IMR-90 (cell line): ENCODE results near the gene ZNF385D. TPM values are rescaled to one million over a fixed set of nuclear protein-coding genes. Genes with fewer than 3 reads are reported as not detected.

Experiments
- ATAC-seq: fragments of 200-7000 bp; cut with Tn5 transposase; 2 replicates; pipeline ENCODE4 v1.9.1; 2020; ENCODE audit warnings: low read depth, mild to moderate bottlenecking, moderate library complexity
- BruUV-seq: library from RNA; stranded (reverse); fragments of 400-500 nt; replicated peaks from 2 replicates; lab custom pipeline; 2021; lab: Mats Ljungman, UMichigan
- CTCF ChIA-PET: fragments of 300-600 bp; formaldehyde crosslinking; extraction: SDS; loops from one replicate; lab custom pipeline; 2021; ENCODE audit warnings: antibody characterized with exemption; lab: Yijun Ruan, JAX
- POLR2A ChIA-PET: fragments of 300-600 bp; sonication (Branson Sonifier 250); formaldehyde crosslinking; loops from one replicate; lab custom pipeline; 2022; ENCODE audit warnings: antibody characterized with exemption; ENCODE audit not compliant: unreplicated experiment; lab: Charles Lee
- DNase-seq: peaks from one replicate; pipeline ENCODE4 v3.0.0; 2013
- H2AFZ ChIP-seq: replicated peaks from 2 replicates; pipeline ENCODE3; 2013; ENCODE audit warnings: low read length, mild to moderate bottlenecking; ENCODE audit not compliant: poor library complexity
- H2AK5ac ChIP-seq: 2 replicates; pipeline ENCODE4 v1.6.1; 2013; ENCODE audit warnings: low read depth, low read length, inconsistent platforms
- H2AK9ac ChIP-seq: replicated peaks from 2 replicates; pipeline ENCODE3; 2013; ENCODE audit warnings: mild to moderate bottlenecking, low read depth, low read length, moderate library complexity; ENCODE audit not compliant: poor library complexity
- H2BK120ac ChIP-seq: 2 replicates; pipeline ENCODE4 v1.6.1; 2013; ENCODE audit warnings: low read depth, low read length, inconsistent platforms
- H2BK15ac ChIP-seq: 3 replicates; pipeline ENCODE4 v1.6.1; 2013; ENCODE audit warnings: low read depth, low read length, inconsistent platforms
- H2BK20ac ChIP-seq: 2 replicates; pipeline ENCODE4 v1.6.1; 2013; ENCODE audit warnings: low read depth, mild to moderate bottlenecking, inconsistent platforms, low read length, moderate library complexity
- H2BK5ac ChIP-seq: 2 replicates; pipeline ENCODE4 v1.6.1; 2013; ENCODE audit warnings: mild to moderate bottlenecking, low read depth, low read length, inconsistent platforms; ENCODE audit not compliant: poor library complexity, severe bottlenecking
- H3K14ac ChIP-seq: replicated peaks from 2 replicates; pipeline ENCODE4 v1.6.1; 2013; ENCODE audit warnings: low read depth, low read length, inconsistent platforms
- H3K18ac ChIP-seq: 2 replicates; pipeline ENCODE4 v1.6.1; 2013; ENCODE audit warnings: low read depth, low read length, control low read depth
- H3K23ac ChIP-seq: 2 replicates; pipeline ENCODE4 v1.6.1; 2013; ENCODE audit warnings: low read depth, low read length, inconsistent platforms
- H3K27ac ChIP-seq: 2 replicates; pipeline ENCODE4 v1.5.1; 2013; ENCODE audit warnings: mild to moderate bottlenecking, control low read depth, low read length; ENCODE audit not compliant: insufficient read depth
- H3K27me3 ChIP-seq: 2 replicates; pipeline ENCODE4 v1.6.1; 2013; ENCODE audit warnings: low read length; ENCODE audit not compliant: control insufficient read depth, insufficient read depth
- H3K36me3 ChIP-seq: 2 replicates; pipeline ENCODE4 v1.6.1; 2013; ENCODE audit warnings: low read length, mixed read lengths; ENCODE audit not compliant: control insufficient read depth, insufficient read depth
- H3K4ac ChIP-seq: 2 replicates; pipeline ENCODE4 v1.6.1; 2013; ENCODE audit warnings: low read depth, low read length, inconsistent platforms
- H3K4me1 ChIP-seq: 2 replicates; pipeline ENCODE4 v1.6.1; 2013; ENCODE audit warnings: low read length, mixed read lengths; ENCODE audit not compliant: control insufficient read depth, insufficient read depth
- H3K4me2 ChIP-seq: 2 replicates; pipeline ENCODE4 v1.6.1; 2013; ENCODE audit warnings: low read depth, mild to moderate bottlenecking, control low read depth, low read length, moderate library complexity
- H3K4me3 ChIP-seq: 2 replicates; pipeline ENCODE4 v1.5.1; 2013; ENCODE audit warnings: low read depth, mild to moderate bottlenecking, control low read depth, low read length, moderate library complexity; ENCODE audit not compliant: insufficient read depth
- H3K56ac ChIP-seq: 2 replicates; pipeline ENCODE4 v1.6.1; 2013; ENCODE audit warnings: low read length, inconsistent platforms; ENCODE audit not compliant: insufficient read depth; ENCODE audit errors: extremely low read depth
- H3K79me1 ChIP-seq, 2 experiments: 2 replicates each; pipeline ENCODE4 v1.6.1; 2013; ENCODE audit warnings: low read length in 2 of 2, inconsistent platforms in 1 of 2, low read depth in 1 of 2
- H3K9ac ChIP-seq: 2 replicates; pipeline ENCODE4 v1.6.1; 2013; ENCODE audit warnings: low read depth, low read length, control low read depth
- H3K9me1 ChIP-seq: 2 replicates; pipeline ENCODE4 v1.6.1; 2013; ENCODE audit warnings: low read length, inconsistent platforms; ENCODE audit not compliant: insufficient read depth
- H3K9me3 ChIP-seq: 2 replicates; pipeline ENCODE4 v1.6.1; 2013; ENCODE audit warnings: low read length; ENCODE audit not compliant: control insufficient read depth, insufficient read depth
- H4K20me1 ChIP-seq: 2 replicates; pipeline ENCODE4 v1.6.1; 2013; ENCODE audit warnings: low read length, inconsistent platforms; ENCODE audit not compliant: insufficient read depth
- H4K5ac ChIP-seq: 2 replicates; pipeline ENCODE4 v1.6.1; 2013; ENCODE audit warnings: mild to moderate bottlenecking, low read depth, low read length, control low read depth
- H4K8ac ChIP-seq, 2 experiments: 2 replicates each; pipeline ENCODE4 v1.6.1; 2013; ENCODE audit warnings: low read depth in 2 of 2, low read length in 2 of 2, control low read depth in 1 of 2, inconsistent platforms in 1 of 2
- H4K91ac ChIP-seq: 2 replicates; pipeline ENCODE4 v1.6.1; 2013; ENCODE audit warnings: low read depth, low read length, inconsistent platforms; ENCODE audit not compliant: insufficient read depth
- CEBPB ChIP-seq: IDR thresholded peaks from 2 replicates; pipeline ENCODE4 v1.6.1; 2012; ENCODE audit warnings: low read depth, low read length, improper control_type of control experiment
- FOS ChIP-seq: fragments of 150-350 bp; IDR thresholded peaks from 2 replicates; pipeline ENCODE4 v1.6.1; 2016; ENCODE audit warnings: low read depth, low read length
- MAFK ChIP-seq: IDR thresholded peaks from 2 replicates; pipeline ENCODE4 v1.6.1; 2012; ENCODE audit warnings: low read depth, low read length, improper control_type of control experiment
- POLR2A ChIP-seq: IDR thresholded peaks from 2 replicates; pipeline ENCODE4 v1.6.1; 2012; ENCODE audit warnings: mild to moderate bottlenecking, low read depth, low read length
- RFX5 ChIP-seq: IDR thresholded peaks from 2 replicates; pipeline ENCODE4 v1.8.0; 2012; ENCODE audit warnings: low read depth, mild to moderate bottlenecking, low read length, moderate library complexity
- WGBS, 2 experiments: methylation state at CpG; one replicate each; pipeline versions ENCODE4 v1.1.5 to v1.1.7; 2013; ENCODE audit warnings: missing lambda C conversion rate in 2 of 2; ENCODE audit not compliant: insufficient read length in 1 of 2; ENCODE audit errors: extremely low coverage in 2 of 2; 5-methylcytosine and 5-hydroxymethylcytosine counted together
- dilution Hi-C: fragments of 300-500 bp; cut with HindIII; formaldehyde crosslinking; loops from one replicate; pipeline ENCODE4 v1.14.3; 2018; ENCODE audit warnings: low sequenced_read_pairs; ENCODE audit not compliant: unreplicated experiment
- in situ Hi-C: fragments of 300-500 bp; cut with MboI; formaldehyde crosslinking; loops from 3 replicates; pipeline ENCODE4 v1.14.3; 2019; ENCODE audit warnings: low sequenced_read_pairs, inconsistent platforms, mixed read lengths
- intact Hi-C: fragments of 100-400 bp; cut with micrococcal nuclease; formaldehyde crosslinking; loops from 2 replicates; pipeline ENCODE4 v1.10.0; 2022
- polyA plus RNA-seq, 3 experiments: library from polyadenylated mRNA; depleted of rRNA; stranded (reverse); fragments of >200 nt; gene quantifications; 2 replicates each; pipeline ENCODE4 v1.2.3, GENCODE V29; 2012; ENCODE audit warnings: low replicate concordance in 1 of 3
- total RNA-seq: library from RNA; depleted of rRNA; stranded (reverse); fragments of >200 nt; gene quantifications from 2 replicates; pipeline ENCODE4 v1.2.3, GENCODE V29; 2012

ZNF385D gene
- total and polyA plus RNA-seq, 2 of the 4 experiments (the other 2 are of a cell fraction) = 0.18 to 2.4 TPM

- H4K20me1 ChIP-seq = no peaks in the 10 kb centered on the region
- H2AK5ac ChIP-seq = no peak overlapping the region
- DNase-seq (peak; percentile 92), ATAC-seq (peak; percentile 79)
- no peak overlapping the region for H4K91ac ChIP-seq
- no peak overlapping the region for H2BK120ac ChIP-seq
- H3K18ac ChIP-seq = no peak overlapping the region
- no peaks in the 10 kb centered on the region for H3K9me1 ChIP-seq
- H3K4me3 ChIP-seq = no peak overlapping the region
- dilution Hi-C loops (no loop called here), intact Hi-C loops (no loop called here), in situ Hi-C loops (no loop called here)
- no peaks in the 10 kb centered on the region for H3K27me3 ChIP-seq
- no peaks in the 10 kb centered on the region for H3K79me1 ChIP-seq
- TF ChIP-seq CEBPB (peak; percentile 64), FOS (peak; percentile 59), MAFK (0 out of 2 replicates have a peak, but pooled peaks have one; percentile 17), POLR2A (no peak), RFX5 (no peak)
- BruUV-seq = no TSS peak
- no peak overlapping the region for H2BK20ac ChIP-seq
- H2AFZ ChIP-seq = no peak overlapping the region
- H3K36me3 ChIP-seq = no peaks in the 10 kb centered on the region
- POLR2A ChIA-PET = no interaction called here
- H4K8ac ChIP-seq = no peak overlapping the region
- no peaks in the 10 kb centered on the region for H3K9me3 ChIP-seq
- H3K56ac ChIP-seq = no peak overlapping the region
- H3K4me1 ChIP-seq = no peaks in the 10 kb centered on the region
- CTCF ChIA-PET = no interaction called here
- no peak overlapping the region for H2AK9ac ChIP-seq
- H3K14ac ChIP-seq = no peak overlapping the region
- H3K23ac ChIP-seq = no peak overlapping the region
- no CpG with 5 or more reads among the region's 2 CpGs for WGBS, 2 experiments
- no peak overlapping the region for H3K4ac ChIP-seq
- H2BK15ac ChIP-seq = no peak overlapping the region
- H2BK5ac ChIP-seq = no peak overlapping the region
- no peak overlapping the region for H4K5ac ChIP-seq
- H3K9ac ChIP-seq = no peak overlapping the region
- H3K27ac ChIP-seq = no peak overlapping the region
- no peak overlapping the region for H3K4me2 ChIP-seq
These were observed 315.1 kb downstream of the ZNF385D start for GRCh38 chr3:21435871-21436270.
